Neural cell (in vitro differentiated cells): ENCODE results near the gene TNRC6C. TPM values are rescaled to one million over a fixed set of nuclear protein-coding genes. Genes with fewer than 3 reads are reported as not detected.
A peak's percentile ranks its signal among the peaks of the same experiment; 100 is the strongest.

Experiments used
- H2AFZ ChIP-seq: fragments of 200-600, 300-800 bp; sonication (generic), shearing (Covaris generic); 2 replicates; pipeline ENCODE4 v1.6.0; 2014; ENCODE audit warnings: low read depth, mild to moderate bottlenecking, antibody characterized with exemption, low read length, moderate library complexity
- H3F3A ChIP-seq: fragments of 200-600 bp; shearing (Covaris generic); 2 replicates; pipeline ENCODE4 v1.6.1; 2016; ENCODE audit warnings: mild to moderate bottlenecking, moderate library complexity, mixed read lengths, antibody characterized with exemption, low read length; ENCODE audit not compliant: insufficient read depth, poor library complexity, severe bottlenecking
- H3K27ac ChIP-seq: fragments of 200-600, 300-800 bp; sonication (generic), shearing (Covaris generic); 2 replicates; pipeline ENCODE4 v1.5.1; 2014; ENCODE audit warnings: mild to moderate bottlenecking, low read length, moderate library complexity
- H3K27me3 ChIP-seq: fragments of 300-800, 200-600 bp; sonication (generic), shearing (Covaris generic); 2 replicates; pipeline ENCODE4 v1.6.0; 2014; ENCODE audit warnings: mild to moderate bottlenecking, low read depth, low read length, moderate library complexity; ENCODE audit not compliant: insufficient read depth
- H3K36me3 ChIP-seq: fragments of 300-800, 200-600 bp; sonication (generic), shearing (Covaris generic); 2 replicates; pipeline ENCODE4 v1.5.1; 2014; ENCODE audit warnings: mild to moderate bottlenecking, antibody characterized with exemption, low read length, moderate library complexity; ENCODE audit not compliant: insufficient read depth
- H3K4me2 ChIP-seq: fragments of 300-800, 200-600 bp; sonication (generic), shearing (Covaris generic); 2 replicates; pipeline ENCODE4 v1.6.0; 2014; ENCODE audit warnings: mild to moderate bottlenecking, low read length
- H3K4me3 ChIP-seq: fragments of 300-800, 200-600 bp; sonication (generic), shearing (Covaris generic); 2 replicates; pipeline ENCODE4 v1.5.1; 2014; ENCODE audit warnings: mild to moderate bottlenecking, low read length, moderate library complexity
- H3K79me2 ChIP-seq: fragments of 200-600 bp; shearing (Covaris generic); replicated peaks from 2 replicates; pipeline ENCODE4 v1.6.0; 2014; ENCODE audit warnings: mild to moderate bottlenecking, low read length, moderate library complexity; ENCODE audit not compliant: insufficient read depth
- H3K9ac ChIP-seq: fragments of 300-800, 200-600 bp; sonication (generic), shearing (Covaris generic); 2 replicates; pipeline ENCODE4 v1.6.1; 2016; ENCODE audit warnings: mild to moderate bottlenecking, low read length, mixed read lengths
- H3K9me2 ChIP-seq: fragments of 200-600 bp; shearing (Covaris generic); 2 replicates; pipeline ENCODE4 v1.6.1; 2016; ENCODE audit warnings: mild to moderate bottlenecking, low read length, mixed read lengths; ENCODE audit not compliant: insufficient read depth
- H3K9me3 ChIP-seq: fragments of 200-600, 300-800 bp; sonication (generic), shearing (Covaris generic); 2 replicates; pipeline ENCODE4 v1.6.1; 2016; ENCODE audit warnings: mild to moderate bottlenecking, mixed run types, low read length, moderate library complexity, mixed read lengths
- H4K20me1 ChIP-seq: fragments of 200-600 bp; shearing (Covaris generic); 2 replicates; pipeline ENCODE4 v1.6.1; 2016; ENCODE audit warnings: mild to moderate bottlenecking, mixed run types; ENCODE audit not compliant: insufficient read depth
- CTCF ChIP-seq: fragments of 450-650 bp; IDR thresholded peaks from 2 replicates; pipeline ENCODE4 v1.5.1; 2014; ENCODE audit warnings: antibody characterized with exemption, mild to moderate bottlenecking, moderate library complexity; ENCODE audit not compliant: poor library complexity, severe bottlenecking
- EP300 ChIP-seq: fragments of 450-650 bp; conservative IDR thresholded peaks from 2 replicates; pipeline ENCODE4 v1.6.1; 2014; ENCODE audit warnings: antibody characterized with exemption, mild to moderate bottlenecking, moderate library complexity; ENCODE audit not compliant: poor library complexity, severe bottlenecking
- EZH2 ChIP-seq: fragments of 200-600, 300-800 bp; shearing (Covaris generic), sonication (generic); IDR thresholded peaks from 2 replicates; pipeline ENCODE4 v1.6.1; 2014; ENCODE audit warnings: antibody characterized with exemption, low read length, borderline replicate concordance, mild to moderate bottlenecking; ENCODE audit not compliant: insufficient read depth, poor library complexity, severe bottlenecking
- MXI1 ChIP-seq: fragments of 450-650 bp; conservative IDR thresholded peaks from 2 replicates; pipeline ENCODE4 v1.6.1; 2014; ENCODE audit warnings: antibody characterized with exemption, mild to moderate bottlenecking; ENCODE audit not compliant: poor library complexity, severe bottlenecking
- POLR2AphosphoS5 ChIP-seq: IDR thresholded peaks from 2 replicates; pipeline ENCODE4 v1.6.1; 2012
- RAD21 ChIP-seq: fragments of 450-650 bp; conservative IDR thresholded peaks from 2 replicates; pipeline ENCODE4 v1.6.1; 2014; ENCODE audit warnings: antibody characterized with exemption, mild to moderate bottlenecking, moderate library complexity
- SMC3 ChIP-seq: fragments of 450-650 bp; conservative IDR thresholded peaks from 2 replicates; pipeline ENCODE4 v1.6.1; 2014; ENCODE audit warnings: antibody characterized with exemption, mild to moderate bottlenecking, moderate library complexity; ENCODE audit not compliant: poor library complexity
- TAF1 ChIP-seq: IDR thresholded peaks from 2 replicates; pipeline ENCODE4 v1.6.1; 2012; ENCODE audit warnings: low read depth
- polyA plus RNA-seq: library from polyadenylated mRNA; depleted of rRNA; stranded (reverse); fragments of >200 nt; gene quantifications from 2 replicates; pipeline ENCODE4 v1.2.3, GENCODE V29; 2014
- TF ChIP-seq, protein P1 (sequence below): IDR thresholded peaks from 2 replicates; pipeline ENCODE4 v1.6.1; 2012; ENCODE audit warnings: borderline replicate concordance

TNRC6C gene
- polyA plus RNA-seq, 1 donor from 2014 or later = 15.4 TPM

DNA sequence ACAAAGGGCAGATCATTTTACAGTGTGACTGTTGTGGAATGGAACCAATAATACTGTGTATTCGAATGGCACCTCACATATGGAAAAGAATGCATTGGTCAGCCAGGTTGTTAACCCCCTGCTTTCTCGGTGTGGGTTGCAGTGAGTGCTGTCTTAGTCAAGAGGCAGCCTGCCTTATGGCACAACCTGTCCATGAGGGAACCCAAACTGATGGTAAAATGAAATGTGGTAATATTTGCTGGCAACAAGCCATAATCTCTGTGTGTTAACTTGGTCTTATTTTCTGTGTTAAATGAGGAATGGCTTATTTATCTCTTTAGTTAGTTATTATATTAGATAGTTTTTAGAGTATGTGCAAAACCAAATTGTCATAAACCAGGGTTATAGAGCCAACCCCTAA lies 88.4 kb downstream of the TNRC6C start:
- Histone ChIP-seq H3K4me2 (no peak overlapping the region), H3K9ac (no peak overlapping the region), H3K4me3 (no peak overlapping the region), H2AFZ (no peak overlapping the region), H3K79me2 (peaks cover 37% of the 10 kb centered on the region), H3K36me3 (peaks cover 19% of the 10 kb centered on the region), H4K20me1 (peaks cover 45% of the 10 kb centered on the region), H3K9me2 (no peaks in the 10 kb centered on the region), H3K27ac (no peak overlapping the region), H3F3A (no peaks in the 10 kb centered on the region), H3K9me3 (no peaks in the 10 kb centered on the region), H3K27me3 (no peaks in the 10 kb centered on the region)
- TF ChIP-seq EP300 = no peak
- TF ChIP-seq EZH2 = no peak
- no peak for TF ChIP-seq CTCF

- TF ChIP-seq, protein P1, sequence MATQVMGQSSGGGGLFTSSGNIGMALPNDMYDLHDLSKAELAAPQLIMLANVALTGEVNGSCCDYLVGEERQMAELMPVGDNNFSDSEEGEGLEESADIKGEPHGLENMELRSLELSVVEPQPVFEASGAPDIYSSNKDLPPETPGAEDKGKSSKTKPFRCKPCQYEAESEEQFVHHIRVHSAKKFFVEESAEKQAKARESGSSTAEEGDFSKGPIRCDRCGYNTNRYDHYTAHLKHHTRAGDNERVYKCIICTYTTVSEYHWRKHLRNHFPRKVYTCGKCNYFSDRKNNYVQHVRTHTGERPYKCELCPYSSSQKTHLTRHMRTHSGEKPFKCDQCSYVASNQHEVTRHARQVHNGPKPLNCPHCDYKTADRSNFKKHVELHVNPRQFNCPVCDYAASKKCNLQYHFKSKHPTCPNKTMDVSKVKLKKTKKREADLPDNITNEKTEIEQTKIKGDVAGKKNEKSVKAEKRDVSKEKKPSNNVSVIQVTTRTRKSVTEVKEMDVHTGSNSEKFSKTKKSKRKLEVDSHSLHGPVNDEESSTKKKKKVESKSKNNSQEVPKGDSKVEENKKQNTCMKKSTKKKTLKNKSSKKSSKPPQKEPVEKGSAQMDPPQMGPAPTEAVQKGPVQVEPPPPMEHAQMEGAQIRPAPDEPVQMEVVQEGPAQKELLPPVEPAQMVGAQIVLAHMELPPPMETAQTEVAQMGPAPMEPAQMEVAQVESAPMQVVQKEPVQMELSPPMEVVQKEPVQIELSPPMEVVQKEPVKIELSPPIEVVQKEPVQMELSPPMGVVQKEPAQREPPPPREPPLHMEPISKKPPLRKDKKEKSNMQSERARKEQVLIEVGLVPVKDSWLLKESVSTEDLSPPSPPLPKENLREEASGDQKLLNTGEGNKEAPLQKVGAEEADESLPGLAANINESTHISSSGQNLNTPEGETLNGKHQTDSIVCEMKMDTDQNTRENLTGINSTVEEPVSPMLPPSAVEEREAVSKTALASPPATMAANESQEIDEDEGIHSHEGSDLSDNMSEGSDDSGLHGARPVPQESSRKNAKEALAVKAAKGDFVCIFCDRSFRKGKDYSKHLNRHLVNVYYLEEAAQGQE = no peak
- TF ChIP-seq EZH2 (no peak), CTCF (no peak), MXI1 (no peak), SMC3 (no peak), RAD21 (no peak), POLR2AphosphoS5 (peak; percentile 92), TAF1 (no peak), EP300 (peak; percentile 88)
- Histone ChIP-seq H3K4me3 (peak overlapping the region; percentile 45), H3K27ac (no peak overlapping the region), H3K9me3 (no peaks in the 10 kb centered on the region), H3K79me2 (peaks cover 31% of the 10 kb centered on the region), H2AFZ (no peak overlapping the region), H3K4me2 (no peak overlapping the region), H3K27me3 (no peaks in the 10 kb centered on the region), H3K9ac (no peak overlapping the region), H4K20me1 (peaks cover 53% of the 10 kb centered on the region), H3K9me2 (no peaks in the 10 kb centered on the region), H3F3A (no peaks in the 10 kb centered on the region), H3K36me3 (peaks cover 21% of the 10 kb centered on the region)
Measured at GRCh38 chr17:78048346-78049292, 90.1 kb downstream of the TNRC6C start.
